Activated CD8-positive, alpha-beta T cell treated with anti-CD3 and anti-CD28 coated beads for 36 hours (primary cell): Measurements from ENCODE around the gene ASB7. TPM values are rescaled to one million over a fixed set of nuclear protein-coding genes. Genes with fewer than 3 reads are reported as not detected.

ENCODE experiments used
- ATAC-seq: fragments of 200-7000 bp; cut with Tn5 transposase; one replicate; pipeline ENCODE4 v1.10.0; 2021; ENCODE audit warnings: mild to moderate bottlenecking, moderate library complexity
- CTCF ChIA-PET: fragments of 350-600 bp; sonication (Branson Sonifier 250); formaldehyde crosslinking; loops from one replicate; lab custom pipeline; 2021; ENCODE audit warnings: antibody characterized with exemption; lab: Charles Lee
- POLR2A ChIA-PET: fragments of 350-600 bp; sonication (Branson Sonifier 250); formaldehyde crosslinking; loops from one replicate; lab custom pipeline; 2021; ENCODE audit warnings: antibody characterized with exemption; lab: Charles Lee
- DNase-seq: peaks from one replicate; pipeline ENCODE4 v3.0.0-alpha.2; 2020
- H3K27ac Mint-ChIP-seq: one replicate; pipeline ENCODE4 v1.8.0; 2021; ENCODE audit warnings: mild to moderate bottlenecking, mixed read lengths
- H3K27me3 Mint-ChIP-seq: one replicate; pipeline ENCODE4 v1.8.0; 2021; ENCODE audit warnings: mixed read lengths
- H3K36me3 Mint-ChIP-seq: one replicate; pipeline ENCODE4 v1.8.0; 2021; ENCODE audit warnings: low read depth, mixed read lengths
- H3K4me1 Mint-ChIP-seq: one replicate; pipeline ENCODE4 v1.8.0; 2021; ENCODE audit warnings: low read depth, mixed read lengths
- H3K4me3 Mint-ChIP-seq: one replicate; pipeline ENCODE4 v1.8.0; 2021; ENCODE audit warnings: mild to moderate bottlenecking, moderate library complexity, mixed read lengths
- H3K9me3 Mint-ChIP-seq: one replicate; pipeline ENCODE4 v1.8.0; 2021; ENCODE audit warnings: mixed read lengths
- CTCF ChIP-seq: fragments of 200-600 bp; IDR thresholded peaks from one replicate; pipeline ENCODE4 v1.8.0; 2022; ENCODE audit warnings: antibody characterized with exemption, mild to moderate bottlenecking
- intact Hi-C: fragments of 100-400 bp; cut with micrococcal nuclease; formaldehyde crosslinking; loops from one replicate; pipeline ENCODE4 v1.10.0; 2022
- total RNA-seq, 2 experiments: library from RNA; stranded (reverse); gene quantifications; one replicate each; pipeline ENCODE4 v1.2.3, GENCODE V29; 2021

Gene ASB7
- total RNA-seq, 2 experiments from 2014 or later, result 15.7 to 18.4 TPM

- intact Hi-C loops, result no loop called here
- ATAC-seq, result no peak
Observed at GRCh38 chr15:100686725-100687473, 84.5 kb downstream of the ASB7 start.

GRCh38 chr15:100687582-100688141 is 85.3 kb downstream of the ASB7 start:
- H3K36me3 Mint-ChIP-seq, result no peaks in the 10 kb centered on the region

More at GRCh38 chr15:100686725-100687473, 84.5 kb downstream of the ASB7 start:
- Mint-ChIP-seq H3K27ac (no peak overlapping the region), H3K9me3 (no peaks in the 10 kb centered on the region), H3K4me3 (no peak overlapping the region), H3K27me3 (peaks cover 4% of the 10 kb centered on the region), H3K36me3 (no peaks in the 10 kb centered on the region), H3K4me1 (no peaks in the 10 kb centered on the region)
- no peak for DNase-seq
- CTCF ChIA-PET, result no interaction called here
- no peak for TF ChIP-seq CTCF
- POLR2A ChIA-PET, result no interaction called here

GRCh38 chr15:100688549-100689120 is 86.2 kb downstream of the ASB7 start:
- intact Hi-C loops, result no loop called here
- POLR2A ChIA-PET, result no interaction called here
- Mint-ChIP-seq H3K4me1 (no peaks in the 10 kb centered on the region), H3K36me3 (no peaks in the 10 kb centered on the region), H3K9me3 (no peaks in the 10 kb centered on the region), H3K4me3 (no peak overlapping the region), H3K27me3 (peaks cover 4% of the 10 kb centered on the region), H3K27ac (no peak overlapping the region)
- CTCF ChIA-PET, result no interaction called here
- ATAC-seq (no peak), DNase-seq (no peak)
- TF ChIP-seq CTCF, result no peak

More at GRCh38 chr15:100687582-100688141, 85.3 kb downstream of the ASB7 start:
- no peak for ATAC-seq
- intact Hi-C loops, result no loop called here
- no peak for DNase-seq
- CTCF ChIA-PET, result no interaction called here
- POLR2A ChIA-PET, result no interaction called here
- Mint-ChIP-seq H3K4me3 (no peak overlapping the region), H3K9me3 (no peaks in the 10 kb centered on the region), H3K27ac (no peak overlapping the region), H3K27me3 (peaks cover 4% of the 10 kb centered on the region), H3K4me1 (no peaks in the 10 kb centered on the region)
- TF ChIP-seq CTCF, result no peak

- peaks cover 4% of the 10 kb centered on the region for H3K27me3 Mint-ChIP-seq
- no peak for DNase-seq
- H3K36me3 Mint-ChIP-seq, result no peaks in the 10 kb centered on the region
- TF ChIP-seq CTCF, result no peak
- intact Hi-C loops, result no loop called here
- ChIA-PET POLR2A (no interaction called here), CTCF (no interaction called here)
- H3K4me3 Mint-ChIP-seq, result no peak overlapping the region
- no peak overlapping the region for H3K27ac Mint-ChIP-seq
- no peaks in the 10 kb centered on the region for H3K4me1 Mint-ChIP-seq
- H3K9me3 Mint-ChIP-seq, result no peaks in the 10 kb centered on the region
- no peak for ATAC-seq
Observed at GRCh38 chr15:100689131-100689899, 86.9 kb downstream of the ASB7 start.
